ENCODE data around the gene ERH.

Gene ERH

GRCh38 chr14:69344171-69344570 is 53.9 kb downstream of the ERH start:
- H3K4me3 ChIP-seq (IDR thresholded peaks at IDR 0.05; ENCODE audit: insufficient read depth, low read depth, low read length), result no peak overlapping the region
- H3K27ac ChIP-seq, result no peak overlapping the region

GRCh38 chr14:69342928-69343525 is 55.1 kb downstream of the ERH start:
- Histone ChIP-seq H3K4me1 (ENCODE audit: low read depth, poor library complexity, severe bottlenecking) (no peaks in the 10 kb centered on the region), H3K4me2 (no peak overlapping the region), H3K27me3 (ENCODE audit: insufficient read depth, low read depth) (no peaks in the 10 kb centered on the region), H2AFZ (ENCODE audit: low read depth) (no peak overlapping the region), H3K79me2 (ENCODE audit: insufficient read depth, low read depth) (no peaks in the 10 kb centered on the region), H4K20me1 (ENCODE audit: insufficient read depth) (no peaks in the 10 kb centered on the region), H3K9ac (no peak overlapping the region), H3K36me3 (ENCODE audit: insufficient read depth) (no peaks in the 10 kb centered on the region), H3K4me3 (IDR thresholded peaks at IDR 0.05; ENCODE audit: insufficient read depth, low read depth, low read length) (no peak overlapping the region), H3K27ac (no peak overlapping the region)
- TF ChIP-seq CTCF (conservative IDR thresholded peaks at IDR 0.05; ENCODE audit: low read depth, low read length), result no peak

More at GRCh38 chr14:69344171-69344570, 53.9 kb downstream of the ERH start:
- no peaks in the 10 kb centered on the region for H3K36me3 ChIP-seq (ENCODE audit: insufficient read depth)
- H3K4me1 ChIP-seq (ENCODE audit: low read depth, poor library complexity, severe bottlenecking), result no peaks in the 10 kb centered on the region
- H3K9ac ChIP-seq, result no peak overlapping the region
- H2AFZ ChIP-seq (ENCODE audit: low read depth), result no peak overlapping the region
- no peak for TF ChIP-seq CTCF (conservative IDR thresholded peaks at IDR 0.05; ENCODE audit: low read depth, low read length)
- H3K27me3 ChIP-seq (ENCODE audit: insufficient read depth, low read depth), result no peaks in the 10 kb centered on the region
- H4K20me1 ChIP-seq (ENCODE audit: insufficient read depth), result no peaks in the 10 kb centered on the region
- H3K79me2 ChIP-seq (ENCODE audit: insufficient read depth, low read depth), result no peaks in the 10 kb centered on the region
- H3K4me2 ChIP-seq, result no peak overlapping the region

- no peak for TF ChIP-seq CTCF (conservative IDR thresholded peaks at IDR 0.05; ENCODE audit: low read depth, low read length)
- Histone ChIP-seq H3K9ac (no peak overlapping the region), H3K36me3 (ENCODE audit: insufficient read depth) (no peaks in the 10 kb centered on the region), H2AFZ (ENCODE audit: low read depth) (no peak overlapping the region), H4K20me1 (ENCODE audit: insufficient read depth) (no peaks in the 10 kb centered on the region), H3K79me2 (ENCODE audit: insufficient read depth, low read depth) (no peaks in the 10 kb centered on the region), H3K4me3 (IDR thresholded peaks at IDR 0.05; ENCODE audit: insufficient read depth, low read depth, low read length) (no peak overlapping the region), H3K27me3 (ENCODE audit: insufficient read depth, low read depth) (no peaks in the 10 kb centered on the region), H3K27ac (no peak overlapping the region), H3K4me2 (no peak overlapping the region), H3K4me1 (ENCODE audit: low read depth, poor library complexity, severe bottlenecking) (no peaks in the 10 kb centered on the region)
These were observed 58.7 kb downstream of the ERH start for GRCh38 chr14:69339426-69339825.

- H3K27me3 ChIP-seq (ENCODE audit: insufficient read depth, low read depth), result no peaks in the 10 kb centered on the region
- H3K27ac ChIP-seq, result no peak overlapping the region
- H3K79me2 ChIP-seq (ENCODE audit: insufficient read depth, low read depth), result no peaks in the 10 kb centered on the region
- H2AFZ ChIP-seq (ENCODE audit: low read depth), result no peak overlapping the region
- no peaks in the 10 kb centered on the region for H4K20me1 ChIP-seq (ENCODE audit: insufficient read depth)
- no peaks in the 10 kb centered on the region for H3K36me3 ChIP-seq (ENCODE audit: insufficient read depth)
- TF ChIP-seq CTCF (conservative IDR thresholded peaks at IDR 0.05; ENCODE audit: low read depth, low read length), result no peak
- no peaks in the 10 kb centered on the region for H3K4me1 ChIP-seq (ENCODE audit: low read depth, poor library complexity, severe bottlenecking)
- no peak overlapping the region for H3K9ac ChIP-seq
- no peak overlapping the region for H3K4me2 ChIP-seq
- no peak overlapping the region for H3K4me3 ChIP-seq (IDR thresholded peaks at IDR 0.05; ENCODE audit: insufficient read depth, low read depth, low read length)
These were observed 60.1 kb downstream of the ERH start for GRCh38 chr14:69337984-69338383.
